ENCODE data around the gene POU5F1.
"Not testable (repeated sequence)": the region's sequence is repeated elsewhere in the genome, so short reads cannot be mapped to it uniquely, and the experiment has no call there.

DNA sequence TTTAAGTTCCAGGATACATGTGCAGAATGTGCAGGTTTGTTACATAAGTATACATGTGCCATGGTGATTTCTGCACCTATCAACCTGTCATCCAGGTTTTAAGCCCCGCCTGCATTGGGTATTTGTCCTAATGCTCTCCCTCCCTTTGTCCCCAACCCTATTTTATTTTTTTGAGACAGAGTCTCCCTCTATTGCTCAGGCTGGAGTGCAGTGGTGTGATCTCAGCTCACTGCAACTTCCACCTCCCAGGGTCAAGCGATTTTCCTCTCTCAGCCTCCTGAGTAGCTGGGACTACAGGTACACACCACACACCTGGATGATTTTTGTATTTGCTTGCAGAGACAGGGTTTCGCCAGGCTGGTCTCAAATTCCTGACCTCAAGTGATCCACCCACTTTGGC lies 18.7 kb upstream of the POU5F1 start:
- TF ChIP-seq, protein P1, sequence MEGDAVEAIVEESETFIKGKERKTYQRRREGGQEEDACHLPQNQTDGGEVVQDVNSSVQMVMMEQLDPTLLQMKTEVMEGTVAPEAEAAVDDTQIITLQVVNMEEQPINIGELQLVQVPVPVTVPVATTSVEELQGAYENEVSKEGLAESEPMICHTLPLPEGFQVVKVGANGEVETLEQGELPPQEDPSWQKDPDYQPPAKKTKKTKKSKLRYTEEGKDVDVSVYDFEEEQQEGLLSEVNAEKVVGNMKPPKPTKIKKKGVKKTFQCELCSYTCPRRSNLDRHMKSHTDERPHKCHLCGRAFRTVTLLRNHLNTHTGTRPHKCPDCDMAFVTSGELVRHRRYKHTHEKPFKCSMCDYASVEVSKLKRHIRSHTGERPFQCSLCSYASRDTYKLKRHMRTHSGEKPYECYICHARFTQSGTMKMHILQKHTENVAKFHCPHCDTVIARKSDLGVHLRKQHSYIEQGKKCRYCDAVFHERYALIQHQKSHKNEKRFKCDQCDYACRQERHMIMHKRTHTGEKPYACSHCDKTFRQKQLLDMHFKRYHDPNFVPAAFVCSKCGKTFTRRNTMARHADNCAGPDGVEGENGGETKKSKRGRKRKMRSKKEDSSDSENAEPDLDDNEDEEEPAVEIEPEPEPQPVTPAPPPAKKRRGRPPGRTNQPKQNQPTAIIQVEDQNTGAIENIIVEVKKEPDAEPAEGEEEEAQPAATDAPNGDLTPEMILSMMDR (IDR thresholded peaks at IDR 0.05; ENCODE audit: low read depth, low read length) = not testable (repeated sequence)
- TF ChIP-seq, protein P2, sequence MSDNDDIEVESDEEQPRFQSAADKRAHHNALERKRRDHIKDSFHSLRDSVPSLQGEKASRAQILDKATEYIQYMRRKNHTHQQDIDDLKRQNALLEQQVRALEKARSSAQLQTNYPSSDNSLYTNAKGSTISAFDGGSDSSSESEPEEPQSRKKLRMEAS (IDR thresholded peaks at IDR 0.05; ENCODE audit: low read depth, low read length) = not testable (repeated sequence)
- TF ChIP-seq POLR2A (IDR thresholded peaks at IDR 0.05; ENCODE audit: extremely low read depth, insufficient read length) = not testable (repeated sequence)

Data from NB4 (cell line).